K562 (cell line): Measurements from ENCODE around the gene KLHDC7B. TPM values are rescaled to one million over a fixed set of nuclear protein-coding genes. Genes with fewer than 3 reads are reported as not detected.
A peak's percentile ranks its signal among the peaks of the same experiment; 100 is the strongest.

ENCODE experiments used
- ATAC-seq: fragments of 200-7000 bp; cut with Tn5 transposase; 3 replicates; pipeline ENCODE4 v1.9.1; 2020; ENCODE audit warnings: moderate library complexity
- BruUV-seq: library from RNA; stranded (reverse); fragments of 400-500 nt; replicated peaks from 2 replicates; lab custom pipeline; 2021; lab: Mats Ljungman, UMichigan
- CTCF ChIA-PET: fragments of 300-600 bp; formaldehyde crosslinking; extraction: SDS; loops from one replicate; lab custom pipeline; 2021; ENCODE audit warnings: low intra/inter-chr PET ratio; lab: Yijun Ruan, JAX
- POLR2A ChIA-PET: fragments of 300-600, 350-650 bp; sonication (Branson Sonifier 250); formaldehyde crosslinking; extraction: SDS; loops from one replicate; lab custom pipeline; 2021; ENCODE audit warnings: antibody characterized with exemption, inconsistent platforms; lab: Yijun Ruan, JAX
- DNase-seq, 4 experiments: peaks; one replicate each; pipeline versions ENCODE4 v3.0.0 to v3.0.0-alpha.2; 2011 to 2018; ENCODE audit warnings: low spot score in 3 of 4, mixed read lengths in 3 of 4; ENCODE audit errors: extremely low read depth in 1 of 4
- FAIRE-seq: peaks from 2 replicates; lab custom pipeline; 2011; peaks lifted over from hg19 to GRCh38; lab: Jason Lieb, UNC
- H2AFZ ChIP-seq: 2 replicates; pipeline ENCODE4 v1.6.0; 2011; ENCODE audit warnings: low read depth, low read length, control low read depth, inconsistent platforms
- H3K27ac ChIP-seq: fragments of 200-600 bp; 3 replicates; pipeline ENCODE4 v1.8.0; 2011; ENCODE audit warnings: low read depth, mild to moderate bottlenecking, control low read depth, inconsistent platforms, low read length, moderate library complexity, mixed read lengths; ENCODE audit errors: extremely low read depth
- H3K27me3 ChIP-seq, 2 experiments: fragments of 300-600 bp in 1 of 2; 2 replicates in 1 of 2; 3 replicates in 1 of 2; pipeline versions ENCODE4 v1.6.0 to v1.8.0; 2011; ENCODE audit warnings: inconsistent platforms in 2 of 2, low read length in 2 of 2, mild to moderate bottlenecking in 1 of 2, mixed read lengths in 1 of 2, moderate library complexity in 1 of 2; ENCODE audit not compliant: control insufficient read depth in 2 of 2, insufficient read depth in 2 of 2
- H3K36me3 ChIP-seq: fragments of 300-600 bp; 3 replicates; pipeline ENCODE4 v1.8.0; 2011; ENCODE audit warnings: mild to moderate bottlenecking, low read length, inconsistent platforms; ENCODE audit not compliant: control insufficient read depth, insufficient read depth
- H3K4me1 ChIP-seq, 2 experiments: fragments of 200-600 bp in 1 of 2; replicated peaks in 1 of 2; 2 replicates in 1 of 2; 3 replicates in 1 of 2; pipeline versions ENCODE4 v1.5.1 to v1.8.0; 2011; ENCODE audit warnings: inconsistent platforms in 2 of 2, low read length in 2 of 2, mild to moderate bottlenecking in 1 of 2, mixed read lengths in 1 of 2, moderate library complexity in 1 of 2; ENCODE audit not compliant: control insufficient read depth in 2 of 2, insufficient read depth in 2 of 2
- H3K4me2 ChIP-seq: 2 replicates; pipeline ENCODE4 v1.6.1; 2011; ENCODE audit warnings: low read length, control low read depth, inconsistent platforms, mixed read lengths; ENCODE audit not compliant: insufficient read depth
- H3K4me3 ChIP-seq: fragments of 200-600 bp; sonication (generic), shearing (Covaris generic); 2 replicates; pipeline ENCODE4 v1.5.1; 2016; ENCODE audit warnings: control low read depth, inconsistent platforms
- H3K79me2 ChIP-seq: fragments of 200-600 bp; 3 replicates; pipeline ENCODE4 v1.8.0; 2011; ENCODE audit warnings: low read length, inconsistent platforms; ENCODE audit not compliant: control insufficient read depth, insufficient read depth
- H3K9ac ChIP-seq, 2 experiments: 2 replicates each; pipeline versions ENCODE4 v1.6.0 to v1.6.1; 2011; ENCODE audit warnings: low read depth in 2 of 2, low read length in 2 of 2, control low read depth in 1 of 2, inconsistent platforms in 1 of 2, mild to moderate bottlenecking in 1 of 2, mixed read lengths in 1 of 2; ENCODE audit not compliant: insufficient read depth in 1 of 2
- H3K9me1 ChIP-seq: one replicate; pipeline ENCODE4 v1.6.0; 2011; ENCODE audit warnings: inconsistent platforms, mild to moderate bottlenecking, low read length, moderate library complexity; ENCODE audit not compliant: control insufficient read depth, insufficient read depth
- H3K9me3 ChIP-seq: replicated peaks from 2 replicates; pipeline ENCODE4 v1.5.1; 2011; ENCODE audit warnings: low read depth, low read length, inconsistent platforms; ENCODE audit not compliant: control insufficient read depth, insufficient read depth
- H4K20me1 ChIP-seq: replicated peaks from 2 replicates; pipeline ENCODE4 v1.6.1; 2011; ENCODE audit warnings: low read length, inconsistent platforms, mixed read lengths; ENCODE audit not compliant: control insufficient read depth, insufficient read depth
- MTA1 ChIP-seq: fragments of 450-650 bp; IDR thresholded peaks from 2 replicates; pipeline ENCODE4 v1.6.1; 2017; ENCODE audit warnings: borderline replicate concordance
- NUFIP1 ChIP-seq: fragments of 450-650 bp; IDR thresholded peaks from 2 replicates; pipeline ENCODE4 v1.6.1; 2018; ENCODE audit not compliant: partially characterized antibody
- POLR2G ChIP-seq: fragments of 200-400 bp; formaldehyde crosslinking; IDR thresholded peaks from 2 replicates; pipeline ENCODE4 v1.6.1; 2017; ENCODE audit warnings: low read depth, mild to moderate bottlenecking, antibody characterized with exemption, low read length, moderate library complexity
- PTTG1 ChIP-seq: fragments of 450-650 bp; IDR thresholded peaks from 2 replicates; pipeline ENCODE4 v1.6.1; 2016; ENCODE audit warnings: low read depth, mild to moderate bottlenecking, missing genetic modification characterization, missing compliant biosample characterization
- ZNF75A ChIP-seq: fragments of 450-650 bp; formaldehyde crosslinking; IDR thresholded peaks from 2 replicates; pipeline ENCODE4 v1.4.0; 2020; ENCODE audit warnings: mild to moderate bottlenecking
- WGBS: fragments of 100-300 bp; shearing (Covaris generic); methylation state at CpG from one replicate; pipeline ENCODE4 v1.1.6; 2016; ENCODE audit warnings: low coverage, mixed read lengths; ENCODE audit not compliant: insufficient coverage; ENCODE audit errors: missing lambda C conversion rate; 5-methylcytosine and 5-hydroxymethylcytosine counted together
- in situ Hi-C: fragments of 300-500 bp; cut with MboI; formaldehyde crosslinking; loops from 4 replicates; pipeline ENCODE4 v1.15.0; 2018; ENCODE audit warnings: inconsistent platforms, mixed read lengths
- intact Hi-C: fragments of 100-400 bp; cut with micrococcal nuclease; formaldehyde crosslinking; loops from 2 replicates; pipeline ENCODE4 v1.14.2; 2022
- polyA plus RNA-seq, 8 experiments: library from polyadenylated mRNA; depleted of rRNA in 4 of 8; stranded (reverse) in 5 of 8; unstranded in 3 of 8; fragments of >200 nt; fragmentation: Nextera tagmentation in 2 of 8; fragmentation: Illumina TruSeq in 1 of 8; extraction: Ambion mirVana in 2 of 8; extraction: Trizol in 1 of 8; gene quantifications; 2 replicates each; pipeline versions ENCODE4 v1.2.1 to v1.2.3, GENCODE V29; 2011 to 2014; ENCODE audit warnings: inconsistent platforms in 1 of 8, missing spikeins in 1 of 8
- total RNA-seq, 7 experiments: library from RNA; depleted of rRNA in 6 of 7; stranded (reverse); fragments of >200 nt in 6 of 7; fragmentation: Illumina TruSeq in 2 of 7; extraction: Trizol in 2 of 7; gene quantifications; 2 replicates each; pipeline versions ENCODE4 v1.2.1 to v1.2.3, GENCODE V29; 2011 to 2021; ENCODE audit warnings: low replicate concordance in 1 of 7
- TF ChIP-seq, protein P1 (sequence below): sonication (generic); formaldehyde crosslinking; IDR thresholded peaks from 2 replicates; pipeline ENCODE4 v1.8.1; 2023; ENCODE audit warnings: mild to moderate bottlenecking, missing genetic modification reagents
- TF ChIP-seq, protein P2 (sequence below): fragments of 250-450 bp; sonication (Bioruptor Pico); IDR thresholded peaks from 2 replicates; pipeline ENCODE4 v1.9.0; 2021; ENCODE audit warnings: mild to moderate bottlenecking

KLHDC7B gene
- total and polyA plus RNA-seq, 9 of the 15 experiments (the other 6 are each of a cell fraction or from before 2014, with no cell fraction given), result 0.04 to 0.22 (median 0.05) TPM; not detected in 4

DNA sequence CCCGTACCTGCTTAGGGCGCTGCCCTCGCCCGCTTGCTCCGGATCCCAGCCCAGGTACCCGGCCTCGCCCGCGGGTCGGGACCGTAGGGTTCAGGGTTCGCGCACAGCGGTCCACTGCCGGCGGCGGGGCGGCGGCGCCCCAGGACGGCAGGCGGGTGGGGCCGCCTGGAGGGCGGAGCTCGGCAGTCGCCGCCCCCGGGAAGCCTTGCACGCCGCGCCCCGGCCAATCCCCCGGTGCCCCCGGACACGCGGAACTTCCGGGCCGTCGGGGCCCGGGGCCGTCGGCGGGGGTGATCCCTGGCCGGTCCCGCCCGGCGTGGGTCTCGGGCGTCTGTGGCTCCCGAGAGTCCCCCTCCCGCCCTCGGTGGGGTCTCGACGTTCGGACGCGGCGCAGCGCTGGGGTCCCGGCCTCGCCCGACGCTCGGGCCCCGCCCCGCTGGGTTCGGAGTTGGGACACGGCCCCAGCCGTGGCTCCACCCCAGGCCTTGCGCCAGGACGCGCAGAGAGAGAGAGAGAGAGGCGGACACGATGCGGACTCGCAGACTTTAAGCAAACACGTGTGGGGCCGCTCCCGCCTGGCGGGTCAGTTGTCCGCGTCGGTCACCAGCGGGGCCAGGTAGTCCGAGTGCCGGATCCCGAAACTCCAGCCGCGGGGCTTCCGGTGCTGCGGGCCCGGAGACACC lies 15.7 kb upstream of the KLHDC7B start, which contains the start of gene TYMP:
Gene TYMP, minus strand, starts transcription at position 116 of the 683 bp plus-strand sequence. CDS start 303 bp downstream, outside the sequence.
- H3K4me1 ChIP-seq, result peaks cover 18 to 61% of the 10 kb centered on the region in 2 experiments; a peak in 4 of 5 replicates
- BruUV-seq, result no TSS peak

More for the DNA sequence above, 15.7 kb upstream of the KLHDC7B start, which contains the start of gene TYMP:
- H3K9ac ChIP-seq, result no peak within 1 kb of the TSS
- ChIA-PET CTCF (no interaction called here), POLR2A (no interaction called here)
- no peak for TF ChIP-seq PTTG1 (tag)
- TF ChIP-seq, protein P1, sequence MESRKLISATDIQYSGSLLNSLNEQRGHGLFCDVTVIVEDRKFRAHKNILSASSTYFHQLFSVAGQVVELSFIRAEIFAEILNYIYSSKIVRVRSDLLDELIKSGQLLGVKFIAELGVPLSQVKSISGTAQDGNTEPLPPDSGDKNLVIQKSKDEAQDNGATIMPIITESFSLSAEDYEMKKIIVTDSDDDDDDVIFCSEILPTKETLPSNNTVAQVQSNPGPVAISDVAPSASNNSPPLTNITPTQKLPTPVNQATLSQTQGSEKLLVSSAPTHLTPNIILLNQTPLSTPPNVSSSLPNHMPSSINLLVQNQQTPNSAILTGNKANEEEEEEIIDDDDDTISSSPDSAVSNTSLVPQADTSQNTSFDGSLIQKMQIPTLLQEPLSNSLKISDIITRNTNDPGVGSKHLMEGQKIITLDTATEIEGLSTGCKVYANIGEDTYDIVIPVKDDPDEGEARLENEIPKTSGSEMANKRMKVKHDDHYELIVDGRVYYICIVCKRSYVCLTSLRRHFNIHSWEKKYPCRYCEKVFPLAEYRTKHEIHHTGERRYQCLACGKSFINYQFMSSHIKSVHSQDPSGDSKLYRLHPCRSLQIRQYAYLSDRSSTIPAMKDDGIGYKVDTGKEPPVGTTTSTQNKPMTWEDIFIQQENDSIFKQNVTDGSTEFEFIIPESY (CRISPR knock-in tag), result peak; percentile 47; the same call in 1 of the 2 replicates
- peak; percentile 27; the same call in 1 of the 2 replicates for TF ChIP-seq POLR2G
- TF ChIP-seq NUFIP1, result no peak
- TF ChIP-seq, protein P2, sequence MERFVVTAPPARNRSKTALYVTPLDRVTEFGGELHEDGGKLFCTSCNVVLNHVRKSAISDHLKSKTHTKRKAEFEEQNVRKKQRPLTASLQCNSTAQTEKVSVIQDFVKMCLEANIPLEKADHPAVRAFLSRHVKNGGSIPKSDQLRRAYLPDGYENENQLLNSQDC, result no peak
- no peak for TF ChIP-seq ZNF75A (CRISPR knock-in tag)
- TF ChIP-seq MTA1, result no peak
- no peak within 1 kb of the TSS for H3K4me3 ChIP-seq
- no peaks in the 10 kb centered on the region for H4K20me1 ChIP-seq
- H3K4me2 ChIP-seq, result no peak within 1 kb of the TSS
- no peak within 1 kb of the TSS for H3K27ac ChIP-seq
- no peaks in the 10 kb centered on the region for H3K9me1 ChIP-seq
- no peak within 1 kb of the TSS for H2AFZ ChIP-seq
- H3K9me3 ChIP-seq, result 0 out of 2 replicates have a peak, but pooled peaks cover 2% of the 10 kb centered on the region
- WGBS, result 100% methylated on average over 6 of the region's 92 CpGs
- in situ Hi-C loops (no loop called here), intact Hi-C loops (loop anchor here (5.0 kb wide), 1 partner anchor 32 kb away; the partner anchor contains the start of gene SYCE3)
- H3K27me3 ChIP-seq, result no peaks in the 10 kb centered on the region
- H3K36me3 ChIP-seq, result no peaks in the 10 kb centered on the region
- FAIRE-seq (no peak), DNase-seq (no peak), ATAC-seq (no peak)
- peaks cover 17% of the 10 kb centered on the region; the same call in 2 of the 3 replicates for H3K79me2 ChIP-seq
